C4-2B (cell line): Measurements from ENCODE around the gene SCG2.

ENCODE experiments used
- CTCF ChIP-seq: fragments of 450-650 bp; conservative IDR thresholded peaks from 2 replicates; pipeline ENCODE4 v1.5.1; 2017; ENCODE audit warnings: mild to moderate bottlenecking
- ZFX ChIP-seq: fragments of 450-650 bp; IDR thresholded peaks from 2 replicates; pipeline ENCODE4 v1.6.1; 2017

DNA sequence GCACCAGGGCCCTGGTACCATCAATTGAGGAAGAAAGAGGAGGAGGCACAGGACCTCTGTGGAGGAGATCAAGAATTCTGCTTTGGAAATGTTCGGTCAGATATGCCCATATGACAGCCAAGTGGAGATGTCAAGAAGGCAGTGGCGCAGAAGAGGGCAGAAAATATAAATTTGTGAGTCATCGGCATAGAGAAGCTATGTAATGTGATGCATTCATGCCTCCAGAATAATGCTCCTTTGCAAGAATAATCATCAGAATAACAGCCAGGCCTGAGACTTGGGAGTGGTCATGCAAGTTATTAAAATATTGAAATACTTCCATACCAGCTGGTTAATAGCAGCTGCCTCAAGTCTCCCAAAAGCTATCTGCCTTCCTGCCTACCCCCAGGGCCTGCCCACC is 32.1 kb upstream of the SCG2 start:
- TF ChIP-seq CTCF (no peak), ZFX (no peak)
